ENCODE results near the gene MMEL1.

GRCh38 chr1:2563205-2563604 is 69.6 kb downstream of the MMEL1 start:
- no peak for TF ChIP-seq POLR2A (IDR thresholded peaks at IDR 0.05)
- TF ChIP-seq CTCF (IDR thresholded peaks at IDR 0.05), result no peak
- no peak for TF ChIP-seq POLR2AphosphoS5 (IDR thresholded peaks at IDR 0.05)

Data from prostate gland (tissue), 2 donors.